ENCODE measurements around the gene SSTR4.

Gene SSTR4

GRCh38 chr20:23059001-23059400, 23.9 kb downstream of the SSTR4 start:
- DNase-seq (ENCODE audit: insufficient read length, low spot score): no peak
- FAIRE-seq: no peak
- TF ChIP-seq POLR2A (IDR thresholded peaks at IDR 0.05; ENCODE audit: low read depth, low read length): no peak

DNA sequence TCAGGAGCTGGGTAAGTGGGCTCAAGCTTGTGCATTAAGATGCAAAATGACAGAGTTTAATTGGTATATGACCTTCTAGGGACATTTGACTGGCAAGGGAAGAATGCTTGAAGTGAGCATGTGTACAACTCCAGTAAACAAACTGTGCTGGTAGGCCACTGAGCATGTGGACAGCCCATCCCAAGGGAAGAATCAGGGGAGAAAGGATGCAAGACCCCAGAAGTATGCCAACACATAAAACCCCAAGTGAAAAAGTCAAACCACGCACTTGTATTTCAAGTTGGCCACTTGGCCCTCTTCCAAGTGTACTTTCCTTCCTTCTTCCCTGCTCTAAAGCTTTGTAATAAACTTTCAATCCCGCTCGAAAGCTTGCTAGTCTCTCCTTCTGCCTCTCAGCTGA, 24.7 kb downstream of the SSTR4 start:
- DNase-seq (ENCODE audit: insufficient read length, low spot score) (no peak), FAIRE-seq (no peak)
- TF ChIP-seq POLR2A (IDR thresholded peaks at IDR 0.05; ENCODE audit: low read depth, low read length): no peak

GRCh38 chr20:23060629-23061028, 25.5 kb downstream of the SSTR4 start:
- FAIRE-seq (no peak), DNase-seq (ENCODE audit: insufficient read length, low spot score) (no peak)
- no peak for TF ChIP-seq POLR2A (IDR thresholded peaks at IDR 0.05; ENCODE audit: low read depth, low read length)

DNA sequence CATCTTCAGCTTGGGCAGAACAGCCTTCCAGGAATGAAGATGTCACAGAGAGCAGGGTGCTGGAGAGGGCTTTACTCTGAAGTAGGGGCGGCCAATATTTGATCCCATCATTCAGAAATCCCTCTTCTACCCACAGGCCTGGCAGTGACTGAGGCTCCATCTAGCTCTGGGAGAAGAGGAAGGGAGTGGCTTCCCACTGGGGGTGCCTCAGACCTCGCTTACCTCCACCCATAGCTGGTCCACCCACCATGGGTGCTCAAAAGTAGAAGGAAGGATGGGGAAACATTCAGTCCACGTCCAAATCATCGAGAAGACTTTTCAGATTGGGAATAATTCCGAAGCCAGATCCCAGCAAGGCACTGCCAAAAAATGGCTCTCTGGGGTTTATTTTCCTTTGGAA, 26.1 kb downstream of the SSTR4 start:
- DNase-seq (ENCODE audit: insufficient read length, low spot score) (no peak), FAIRE-seq (no peak)
- no peak for TF ChIP-seq POLR2A (IDR thresholded peaks at IDR 0.05; ENCODE audit: low read depth, low read length)

- peak; percentile 50 for DNase-seq (ENCODE audit: insufficient read length, low spot score)
- no peak for FAIRE-seq
- TF ChIP-seq POLR2A (IDR thresholded peaks at IDR 0.05; ENCODE audit: low read depth, low read length): no peak
These were observed 26.8 kb downstream of the SSTR4 start for GRCh38 chr20:23061734-23062561.

GRCh38 chr20:23062632-23063031, 27.5 kb downstream of the SSTR4 start:
- DNase-seq (ENCODE audit: insufficient read length, low spot score) (no peak), FAIRE-seq (no peak)
- no peak for TF ChIP-seq POLR2A (IDR thresholded peaks at IDR 0.05; ENCODE audit: low read depth, low read length)

DNA sequence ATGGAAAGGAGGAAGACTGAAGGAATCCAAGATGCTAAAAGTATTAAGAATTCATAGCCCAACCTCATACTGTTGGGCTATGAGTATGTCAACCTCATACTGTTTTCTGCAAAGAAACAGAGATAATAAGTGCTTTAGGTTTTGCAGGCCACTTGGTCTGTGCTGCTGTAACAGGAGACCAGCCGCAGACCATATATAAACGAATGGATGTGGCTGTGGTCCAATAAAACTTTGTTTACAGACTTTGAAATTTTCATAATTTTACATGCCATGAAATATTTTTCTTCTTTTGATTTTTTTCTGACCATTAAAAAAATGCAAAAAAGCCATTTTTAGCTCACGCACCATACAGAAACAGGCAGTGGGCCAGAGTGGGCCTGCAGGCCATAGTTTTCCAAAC, 28.1 kb downstream of the SSTR4 start:
- no peak for FAIRE-seq

GRCh38 chr20:23063581-23063980, 28.5 kb downstream of the SSTR4 start:
- no peak for TF ChIP-seq POLR2A (IDR thresholded peaks at IDR 0.05; ENCODE audit: low read depth, low read length)
- DNase-seq (ENCODE audit: insufficient read length, low spot score): no peak
- no peak for FAIRE-seq

More for the DNA sequence above, 28.1 kb downstream of the SSTR4 start:
- DNase-seq (ENCODE audit: insufficient read length, low spot score): no peak
- TF ChIP-seq POLR2A (IDR thresholded peaks at IDR 0.05; ENCODE audit: low read depth, low read length): no peak

DNA sequence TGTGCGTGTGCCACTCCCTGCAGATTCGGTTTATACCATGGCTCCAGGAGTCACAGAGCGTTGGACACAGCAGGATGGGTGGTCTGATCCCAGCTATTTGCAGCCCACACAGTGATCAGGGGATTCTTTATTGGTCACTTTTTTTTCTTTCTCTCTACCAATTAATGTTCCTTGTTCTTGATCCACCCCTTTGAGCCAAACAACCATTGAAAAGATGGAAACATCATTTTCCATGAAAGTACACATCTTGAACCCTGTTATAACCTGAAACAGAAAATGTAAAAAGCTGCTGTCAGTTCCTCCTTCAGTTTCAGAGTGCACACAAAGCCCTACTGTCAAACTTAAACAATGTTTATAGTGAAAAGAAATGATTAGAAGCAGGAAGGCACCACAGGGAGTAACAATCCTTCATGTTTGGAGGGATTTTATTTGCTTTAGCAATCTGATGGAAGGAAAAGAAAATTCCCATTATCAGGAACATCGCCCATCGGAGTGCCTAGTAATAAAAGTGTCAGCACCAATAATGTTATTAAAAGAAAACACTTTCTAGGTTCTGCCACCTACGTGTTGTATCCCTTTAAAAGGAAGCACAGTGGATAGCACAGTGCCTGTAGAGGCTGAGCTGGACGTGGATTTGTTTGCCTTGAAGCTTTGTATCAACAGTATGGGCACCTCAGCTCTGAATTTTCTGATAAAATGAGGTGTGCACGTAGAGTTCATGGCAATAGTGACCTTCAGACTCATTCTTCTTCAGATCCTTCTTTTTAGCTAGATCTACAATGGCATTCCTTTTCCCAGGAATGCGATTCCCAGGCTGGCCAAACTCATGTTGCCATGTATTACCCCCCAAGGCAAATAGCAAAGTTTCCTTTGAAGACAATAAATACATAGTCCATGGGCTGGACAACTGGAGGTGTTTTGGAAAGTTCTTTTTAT, 30.4 kb downstream of the SSTR4 start:
- DNase-seq (ENCODE audit: insufficient read length, low spot score): no peak
- FAIRE-seq: no peak
- no peak for TF ChIP-seq POLR2A (IDR thresholded peaks at IDR 0.05; ENCODE audit: low read depth, low read length)

- FAIRE-seq (no peak), DNase-seq (ENCODE audit: insufficient read length, low spot score) (no peak)
- no peak for TF ChIP-seq POLR2A (IDR thresholded peaks at IDR 0.05; ENCODE audit: low read depth, low read length)
These were observed 31.7 kb downstream of the SSTR4 start for GRCh38 chr20:23066772-23067171.

DNA sequence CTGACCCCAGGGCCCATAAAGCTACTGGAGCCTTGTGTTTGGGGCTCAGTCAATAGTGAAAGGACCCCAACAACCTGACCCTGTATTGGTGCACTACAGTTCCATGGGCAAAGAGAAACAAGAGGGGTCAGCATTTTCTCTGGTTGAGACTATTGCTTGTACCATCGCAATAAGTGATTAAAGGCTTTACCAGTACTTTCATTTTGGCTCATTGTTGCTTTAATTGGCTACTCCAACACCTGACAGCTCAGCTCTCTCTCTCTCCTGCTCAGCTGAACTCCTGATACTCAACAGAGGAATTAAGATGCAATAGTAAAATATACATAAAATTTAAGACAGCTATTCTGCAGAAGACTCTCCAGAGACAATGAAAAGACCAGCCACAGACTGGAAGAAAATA, 33.2 kb downstream of the SSTR4 start:
- no peak for TF ChIP-seq POLR2A (IDR thresholded peaks at IDR 0.05; ENCODE audit: low read depth, low read length)
- DNase-seq (ENCODE audit: insufficient read length, low spot score) (no peak), FAIRE-seq (no peak)

GRCh38 chr20:23069108-23069507, 34.0 kb downstream of the SSTR4 start:
- FAIRE-seq (no peak), DNase-seq (ENCODE audit: insufficient read length, low spot score) (no peak)
- no peak for TF ChIP-seq POLR2A (IDR thresholded peaks at IDR 0.05; ENCODE audit: low read depth, low read length)

GRCh38 chr20:23071398-23071797, 36.3 kb downstream of the SSTR4 start:
- FAIRE-seq: no peak
- no peak for TF ChIP-seq POLR2A (IDR thresholded peaks at IDR 0.05; ENCODE audit: low read depth, low read length)
- DNase-seq (ENCODE audit: insufficient read length, low spot score): no peak

DNA sequence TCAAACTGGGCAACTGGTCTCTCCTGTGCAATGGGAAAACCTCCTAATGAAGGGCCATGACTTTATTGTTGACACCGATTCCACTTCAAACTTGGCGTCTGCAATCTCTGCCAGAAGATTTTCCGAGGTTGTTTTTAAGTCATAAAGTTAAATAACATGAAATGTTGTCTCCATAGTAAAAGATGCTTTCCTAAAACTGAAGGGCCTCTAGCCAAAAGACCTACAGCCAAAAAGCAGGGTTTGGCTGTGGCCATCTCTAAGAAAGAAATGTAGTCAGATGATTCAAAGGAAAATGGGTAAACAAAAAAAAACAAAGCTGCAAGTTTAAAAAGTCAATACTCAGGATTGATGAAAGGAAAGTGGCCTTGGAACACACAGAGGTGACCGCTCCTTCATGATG, 36.9 kb downstream of the SSTR4 start:
- FAIRE-seq (no peak), DNase-seq (ENCODE audit: insufficient read length, low spot score) (no peak)
- no peak for TF ChIP-seq POLR2A (IDR thresholded peaks at IDR 0.05; ENCODE audit: low read depth, low read length)

Measured in H54 (cell line).